HUES48 (cell line): ENCODE measurements around the gene FYCO1.
"Not testable (repeated sequence)": the region's sequence is repeated elsewhere in the genome, so short reads cannot be mapped to it uniquely, and the experiment has no call there.

ENCODE experiments used
- H3K27ac ChIP-seq: one replicate; pipeline ENCODE4 v1.7.0; 2013; ENCODE audit warnings: low read depth, low read length, inconsistent platforms
- H3K27me3 ChIP-seq: 2 replicates; pipeline ENCODE4 v1.6.1; 2013; ENCODE audit warnings: mild to moderate bottlenecking, low read length; ENCODE audit not compliant: control insufficient read depth, insufficient read depth
- H3K36me3 ChIP-seq: 2 replicates; pipeline ENCODE4 v1.6.1; 2013; ENCODE audit warnings: low read length; ENCODE audit not compliant: control insufficient read depth, insufficient read depth
- H3K4me1 ChIP-seq: 2 replicates; pipeline ENCODE4 v1.6.1; 2013; ENCODE audit warnings: mild to moderate bottlenecking, low read length; ENCODE audit not compliant: control insufficient read depth, insufficient read depth
- H3K4me3 ChIP-seq: 2 replicates; pipeline ENCODE4 v1.5.1; 2013; ENCODE audit warnings: mild to moderate bottlenecking, low read depth, low read length
- H3K9ac ChIP-seq: 2 replicates; pipeline ENCODE4 v1.6.1; 2013; ENCODE audit warnings: mild to moderate bottlenecking, low read depth, low read length, moderate library complexity
- H3K9me3 ChIP-seq: 2 replicates; pipeline ENCODE4 v1.6.1; 2013; ENCODE audit warnings: low read length; ENCODE audit not compliant: control insufficient read depth, insufficient read depth

FYCO1 gene

DNA sequence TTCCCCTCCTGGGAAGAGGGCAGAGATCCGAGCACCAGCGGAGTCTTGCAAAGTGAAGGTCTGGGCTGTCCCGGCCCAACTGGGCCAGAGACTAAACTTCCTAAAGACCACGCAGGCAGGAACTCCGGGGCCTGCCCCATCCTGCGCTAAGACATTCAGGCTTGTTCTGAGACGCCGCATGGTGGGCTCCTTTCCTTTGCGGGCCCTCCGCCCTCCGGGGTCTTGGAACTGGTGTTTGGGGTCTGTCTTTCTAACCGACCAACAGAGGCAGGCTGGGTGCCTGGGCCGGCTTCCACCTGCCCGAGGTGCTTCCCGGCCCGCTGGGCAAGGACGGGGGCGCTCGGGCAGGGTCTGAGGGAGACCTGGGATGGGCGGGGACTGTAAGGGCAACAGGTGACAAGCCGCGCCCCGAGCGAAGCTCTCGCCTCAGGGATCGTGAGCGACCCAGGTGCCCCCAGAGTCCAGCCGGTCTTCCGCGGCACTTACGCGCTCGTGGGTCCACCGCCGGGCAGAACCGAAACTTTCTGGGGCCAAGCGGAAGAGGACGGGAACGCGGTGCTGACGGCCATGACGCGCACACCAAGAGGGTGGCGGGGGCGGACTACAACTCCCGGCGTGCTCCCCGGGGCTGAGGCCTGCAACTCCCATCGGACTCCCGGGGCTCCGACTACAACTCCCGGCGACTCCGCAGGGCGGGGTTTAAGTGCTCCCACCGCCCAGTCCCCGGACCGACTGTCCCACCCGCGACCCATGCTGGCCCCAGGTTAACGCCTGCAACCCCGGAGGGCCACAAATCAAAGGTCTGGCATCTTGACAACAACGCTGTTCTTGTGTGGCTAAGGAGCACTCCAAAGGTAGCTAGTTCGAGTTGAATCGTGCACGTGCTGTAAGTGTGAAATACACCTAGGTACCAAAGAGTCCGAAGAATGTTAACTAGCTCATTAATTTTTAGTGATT lies at the start of gene FYCO1:
Gene FYCO1 (minus strand): TSS at position 589 of the 957 bp plus-strand sequence. CDS start 10,914 bp downstream, outside the sequence.
- peak within 1 kb of the TSS; percentile 42 for H3K27ac ChIP-seq

DNA sequence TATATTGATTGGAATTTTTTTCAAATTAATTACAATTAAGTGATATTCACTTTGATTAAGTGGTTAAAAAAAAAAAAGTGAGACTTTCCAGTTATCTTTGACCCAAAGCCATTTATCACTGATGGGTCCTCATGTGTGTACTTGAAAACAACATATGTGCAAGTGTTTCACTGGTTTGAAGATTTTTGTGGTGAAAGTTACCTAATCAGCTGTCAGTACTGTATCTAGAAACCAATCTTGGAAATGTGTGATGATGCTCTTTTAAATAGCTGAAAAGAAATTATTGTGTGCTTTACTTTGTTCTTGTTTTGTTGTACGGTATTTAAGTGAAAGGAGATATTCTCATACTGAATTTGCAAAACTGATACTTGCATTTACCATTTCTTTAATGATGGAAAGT lies 43.3 kb upstream of the FYCO1 start:
- Histone ChIP-seq H3K36me3 (no peaks in the 10 kb centered on the region), H3K4me1 (no peaks in the 10 kb centered on the region), H3K9ac (no peak overlapping the region), H3K4me3 (no peak overlapping the region), H3K9me3 (no peaks in the 10 kb centered on the region; the same call in 1 of the 2 replicates), H3K27ac (no peak overlapping the region), H3K27me3 (no peaks in the 10 kb centered on the region)

More for the DNA sequence above, at the start of gene FYCO1:
- peaks cover 35% of the 10 kb centered on the region for H3K4me1 ChIP-seq
- H3K4me3 ChIP-seq, result peak within 1 kb of the TSS; percentile 99
- no peaks in the 10 kb centered on the region for H3K9me3 ChIP-seq
- peaks cover 8% of the 10 kb centered on the region; the same call in 1 of the 2 replicates for H3K27me3 ChIP-seq
- peak within 1 kb of the TSS; percentile 89 for H3K9ac ChIP-seq
- no peaks in the 10 kb centered on the region for H3K36me3 ChIP-seq

DNA sequence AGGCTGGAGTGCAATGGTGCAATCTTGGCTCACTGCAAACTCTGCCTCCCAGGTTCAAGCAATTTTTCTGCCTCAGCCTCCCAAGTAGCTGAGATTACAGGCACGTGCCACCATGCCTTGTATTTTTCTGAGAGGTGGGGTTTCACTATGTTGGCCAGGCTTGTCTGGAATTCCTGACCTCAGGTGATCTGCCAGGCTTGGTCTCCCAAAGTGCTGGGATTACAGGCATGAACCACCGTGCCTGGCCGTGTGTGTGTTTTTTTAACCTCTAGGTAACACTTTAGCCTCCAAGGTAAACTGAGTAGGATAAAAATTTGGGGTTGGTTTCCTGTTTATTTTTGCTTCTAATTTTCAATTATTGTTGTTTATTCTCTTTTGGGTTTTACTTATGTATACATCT lies 42.4 kb upstream of the FYCO1 start:
- not testable (repeated sequence) for H3K9ac ChIP-seq, H3K27me3 ChIP-seq, H3K4me1 ChIP-seq, H3K27ac ChIP-seq, H3K36me3 ChIP-seq, H3K9me3 ChIP-seq, H3K4me3 ChIP-seq

DNA sequence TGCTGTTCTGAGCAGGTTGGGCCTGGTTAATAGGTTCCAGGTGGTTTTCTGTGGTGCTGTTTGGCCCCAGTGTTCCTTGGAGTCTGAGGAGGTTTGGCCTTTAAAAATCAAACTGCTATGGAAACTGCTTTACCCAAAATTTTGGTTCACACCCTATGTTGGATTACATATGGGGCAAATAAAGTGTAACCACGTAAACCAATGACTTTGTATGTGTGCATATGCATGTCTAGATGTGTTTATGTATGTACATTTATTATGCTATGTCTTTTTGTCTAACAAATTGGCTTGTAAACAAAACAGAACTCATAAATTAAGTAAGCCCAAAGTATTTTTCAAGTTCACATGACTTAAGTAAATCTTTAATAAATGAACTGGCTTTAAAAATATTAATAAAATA lies 40.6 kb upstream of the FYCO1 start:
- Histone ChIP-seq H3K9me3 (peaks cover 4% of the 10 kb centered on the region; the same call in 1 of the 2 replicates), H3K9ac (no peak overlapping the region), H3K4me1 (no peaks in the 10 kb centered on the region), H3K36me3 (no peaks in the 10 kb centered on the region), H3K27ac (no peak overlapping the region), H3K27me3 (no peaks in the 10 kb centered on the region), H3K4me3 (no peak overlapping the region)

- no peaks in the 10 kb centered on the region for H3K27me3 ChIP-seq
Measured at GRCh38 chr3:46031747-46032146, 36.1 kb upstream of the FYCO1 start.

GRCh38 chr3:46031269-46031668 lies 35.6 kb upstream of the FYCO1 start:
- H3K9me3 ChIP-seq, result peaks cover 23% of the 10 kb centered on the region
- no peaks in the 10 kb centered on the region for H3K36me3 ChIP-seq
- H3K27me3 ChIP-seq, result no peaks in the 10 kb centered on the region
- no peaks in the 10 kb centered on the region for H3K4me1 ChIP-seq
- H3K27ac ChIP-seq, result no peak overlapping the region
- no peak overlapping the region for H3K9ac ChIP-seq
- H3K4me3 ChIP-seq, result no peak overlapping the region

More at GRCh38 chr3:46031747-46032146, 36.1 kb upstream of the FYCO1 start:
- no peaks in the 10 kb centered on the region for H3K4me1 ChIP-seq
- no peak overlapping the region for H3K9ac ChIP-seq
- no peaks in the 10 kb centered on the region for H3K36me3 ChIP-seq
- H3K4me3 ChIP-seq, result no peak overlapping the region
- no peak overlapping the region for H3K27ac ChIP-seq
- H3K9me3 ChIP-seq, result peaks cover 23% of the 10 kb centered on the region

GRCh38 chr3:46030626-46031025 lies 35.0 kb upstream of the FYCO1 start:
- Histone ChIP-seq H3K4me3 (no peak overlapping the region), H3K27me3 (no peaks in the 10 kb centered on the region), H3K9me3 (peaks cover 23% of the 10 kb centered on the region), H3K27ac (no peak overlapping the region), H3K9ac (no peak overlapping the region), H3K4me1 (no peaks in the 10 kb centered on the region), H3K36me3 (no peaks in the 10 kb centered on the region)

DNA sequence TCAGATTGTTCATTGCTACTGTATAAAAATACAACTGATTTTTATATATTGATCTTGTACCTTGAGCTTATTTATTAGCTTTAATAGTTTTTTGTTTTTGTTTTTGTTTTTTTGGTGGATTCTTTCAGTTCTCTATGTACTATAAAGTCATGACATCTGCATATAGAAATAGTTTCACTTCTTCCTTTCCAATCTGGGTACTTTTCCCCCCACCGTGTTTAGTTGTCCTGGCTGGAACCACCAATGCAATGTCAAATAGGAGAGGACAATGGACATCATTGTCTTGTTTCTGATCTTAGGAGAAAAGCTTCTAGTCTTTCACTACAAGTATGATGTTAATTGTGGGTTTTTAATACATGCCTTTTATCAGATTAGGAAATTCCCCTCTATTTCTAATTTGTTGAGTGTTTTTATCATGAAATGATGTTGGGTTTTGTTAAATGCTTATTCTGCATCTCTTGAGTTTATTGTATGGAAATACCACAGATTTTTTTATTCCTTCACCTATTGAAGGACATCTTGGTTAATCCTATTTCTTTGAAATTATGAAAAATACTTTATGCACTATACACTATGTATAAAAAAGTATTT lies 34.4 kb upstream of the FYCO1 start:
- H3K9me3 ChIP-seq, result peaks cover 23% of the 10 kb centered on the region
- no peaks in the 10 kb centered on the region for H3K36me3 ChIP-seq
- no peak overlapping the region for H3K27ac ChIP-seq
- H3K27me3 ChIP-seq, result no peaks in the 10 kb centered on the region
- no peak overlapping the region for H3K9ac ChIP-seq
- no peaks in the 10 kb centered on the region for H3K4me1 ChIP-seq
- no peak overlapping the region for H3K4me3 ChIP-seq

DNA sequence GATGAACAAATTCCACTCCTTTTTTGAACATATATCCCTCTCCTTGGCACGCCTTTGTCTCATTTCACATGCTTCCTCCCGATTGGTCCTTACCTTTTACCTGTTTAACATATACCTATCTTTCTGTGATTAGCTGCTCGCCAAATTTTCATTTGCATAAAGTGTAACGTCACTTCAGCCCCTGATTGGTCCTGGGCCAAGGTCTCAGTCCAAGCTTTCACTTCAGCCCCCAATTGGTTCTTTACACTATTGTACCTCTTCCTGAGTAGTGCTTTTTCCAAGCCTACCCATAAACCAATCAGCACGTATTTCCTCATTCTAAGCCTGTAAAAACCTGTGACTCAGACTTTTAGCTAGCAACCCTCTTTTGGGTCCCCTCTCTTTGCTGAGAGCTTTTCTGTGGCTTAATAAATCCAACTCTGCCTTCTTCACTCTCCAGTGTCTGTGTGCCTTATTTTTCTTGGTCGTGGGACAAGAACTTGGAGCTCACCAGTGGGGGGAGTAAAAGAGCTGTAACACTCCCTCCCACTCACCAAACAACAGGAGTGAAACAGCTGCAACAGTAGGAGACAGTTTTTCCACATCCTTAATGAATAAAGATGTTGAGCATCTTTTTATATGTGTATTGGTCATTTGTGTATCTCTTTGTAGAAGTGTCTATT lies 32.2 kb upstream of the FYCO1 start:
- H3K27ac ChIP-seq, result no peak overlapping the region
- no peaks in the 10 kb centered on the region for H3K4me1 ChIP-seq
- H3K9ac ChIP-seq, result no peak overlapping the region
- no peaks in the 10 kb centered on the region for H3K27me3 ChIP-seq
- H3K36me3 ChIP-seq, result no peaks in the 10 kb centered on the region
- no peak overlapping the region for H3K4me3 ChIP-seq
- peaks cover 23% of the 10 kb centered on the region for H3K9me3 ChIP-seq

DNA sequence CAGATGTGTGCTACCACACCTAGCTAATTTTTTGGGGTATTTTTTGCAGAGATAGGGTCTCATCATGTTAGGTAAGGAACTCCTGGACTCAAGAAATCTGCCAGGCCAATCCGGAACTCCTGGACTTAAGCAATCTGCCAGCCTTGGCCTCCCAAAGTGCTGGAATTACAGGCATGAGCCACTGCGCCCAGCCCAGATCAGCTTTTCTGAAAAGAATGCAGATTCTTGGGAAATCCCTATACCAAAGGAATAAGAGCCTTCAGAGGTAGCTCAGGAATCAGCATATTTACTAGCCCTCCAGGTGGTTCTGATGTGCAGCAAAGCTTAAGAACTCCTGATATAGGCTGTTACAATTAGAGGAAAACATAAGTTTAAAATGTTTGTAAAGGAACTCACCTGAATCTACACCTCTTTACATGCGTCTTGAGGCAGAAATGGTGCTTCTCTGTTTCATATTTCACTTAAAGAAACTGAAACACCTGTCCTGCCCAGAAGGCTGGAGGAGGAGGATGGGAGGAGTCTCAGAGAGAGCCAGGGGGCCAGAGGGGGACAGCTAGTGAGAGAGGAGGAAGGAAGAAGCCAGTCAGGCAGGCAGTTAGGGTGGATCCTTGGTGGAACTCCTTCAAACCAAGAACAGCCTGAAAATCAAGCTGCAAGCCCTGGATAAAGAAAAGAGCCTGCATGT lies 31.5 kb upstream of the FYCO1 start, which contains the start of gene XCR1:
Gene XCR1 (minus strand): TSS at position 463 of the 685 bp plus-strand sequence. CDS start 5,536 bp downstream, outside the sequence.
- Histone ChIP-seq H3K4me1 (no peaks in the 10 kb centered on the region), H3K36me3 (no peaks in the 10 kb centered on the region), H3K9me3 (peaks cover 23% of the 10 kb centered on the region), H3K27me3 (no peaks in the 10 kb centered on the region), H3K4me3 (no peak within 1 kb of the TSS), H3K9ac (no peak within 1 kb of the TSS), H3K27ac (no peak within 1 kb of the TSS)
